NOMO-1 treated with DMSO at 0.1 percent for 48 hours (cell line): ENCODE results near the gene PAQR4.
"Not testable (repeated sequence)": the region's sequence is repeated elsewhere in the genome, so short reads cannot be mapped to it uniquely, and the experiment has no call there.

Experiments used
- DNase-seq: peaks from one replicate; lab custom pipeline; 2025; ENCODE audit not compliant: unreplicated experiment; lab: John Stamatoyannopoulos, UW

PAQR4 gene

GRCh38 chr16:2942045-2942444 is 27.1 kb upstream of the PAQR4 start:
- no peak for DNase-seq

DNA sequence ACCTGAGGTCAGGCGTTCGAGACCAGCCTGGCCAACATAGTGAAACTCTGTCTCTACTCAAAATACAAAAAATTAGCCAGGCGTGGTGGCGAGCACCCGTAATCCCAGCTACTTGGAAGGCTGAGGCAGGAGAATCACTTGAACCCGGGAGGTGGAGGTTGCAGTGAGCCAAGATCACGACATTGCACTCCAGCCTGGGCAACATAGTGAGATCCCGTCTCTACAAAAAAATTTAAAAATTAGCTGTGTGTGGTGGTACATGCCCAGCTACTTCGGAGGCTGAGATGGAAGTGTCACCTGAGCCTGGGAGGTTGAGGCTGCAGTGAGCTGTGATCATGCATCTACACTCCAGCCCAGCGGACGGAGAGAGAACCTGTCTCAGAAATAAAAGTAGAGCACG is 25.4 kb upstream of the PAQR4 start:
- DNase-seq = not testable (repeated sequence)

- DNase-seq = no peak
Observed at GRCh38 chr16:2946649-2947048, 22.5 kb upstream of the PAQR4 start.

GRCh38 chr16:2948807-2949704 is 20.1 kb upstream of the PAQR4 start:
- DNase-seq = no peak

DNA sequence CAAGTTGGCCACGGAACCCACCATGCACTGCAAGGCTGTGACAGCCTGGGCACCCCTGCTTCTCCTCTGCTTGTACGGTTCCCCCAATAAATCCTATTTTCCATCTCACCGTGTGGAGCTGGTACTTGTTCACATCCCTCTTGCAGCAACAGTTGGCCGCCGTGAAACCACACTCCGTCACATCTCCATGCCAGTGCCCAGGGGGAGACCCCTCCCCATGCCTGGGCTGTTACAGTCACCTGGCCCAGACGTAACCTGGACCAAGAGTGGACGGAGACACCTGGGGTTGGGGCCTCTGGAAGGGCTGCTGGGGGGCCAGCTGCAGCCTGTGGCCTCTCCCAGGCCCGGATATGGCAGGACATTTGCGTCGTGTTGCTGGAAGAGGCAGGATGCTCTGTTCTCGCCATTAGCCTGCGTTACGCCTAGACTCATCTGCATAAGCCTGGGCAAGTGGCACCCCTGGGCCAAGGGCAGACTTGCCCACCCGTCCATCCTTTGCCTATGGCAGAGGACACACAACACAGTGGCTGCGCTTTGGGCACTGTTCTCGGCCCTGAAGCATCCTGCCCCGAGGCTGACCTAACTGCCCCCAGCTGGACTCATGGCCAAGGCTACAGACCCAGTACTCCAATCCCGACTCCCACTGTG is 19.3 kb upstream of the PAQR4 start:
- DNase-seq = no peak

DNA sequence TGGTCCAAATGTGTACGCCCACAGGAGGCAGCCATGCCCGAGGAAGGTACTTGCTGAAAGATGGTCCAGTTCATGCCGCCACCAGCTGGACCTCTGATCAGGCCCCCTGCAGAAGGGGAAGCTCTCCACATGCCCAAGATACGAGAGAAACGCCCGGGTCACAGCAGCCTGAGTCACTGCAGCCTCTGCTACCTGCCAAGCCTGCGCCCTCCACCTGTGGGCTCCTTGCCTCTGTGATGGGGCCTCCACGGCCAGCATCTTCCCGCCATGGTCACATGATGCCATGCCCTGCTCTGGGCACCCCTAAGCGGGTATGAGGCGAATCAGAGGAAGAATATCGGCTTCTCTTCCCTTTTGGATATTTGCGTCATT is 18.8 kb upstream of the PAQR4 start:
- DNase-seq = no peak

GRCh38 chr16:2950773-2951172 is 18.4 kb upstream of the PAQR4 start:
- DNase-seq = no peak

DNA sequence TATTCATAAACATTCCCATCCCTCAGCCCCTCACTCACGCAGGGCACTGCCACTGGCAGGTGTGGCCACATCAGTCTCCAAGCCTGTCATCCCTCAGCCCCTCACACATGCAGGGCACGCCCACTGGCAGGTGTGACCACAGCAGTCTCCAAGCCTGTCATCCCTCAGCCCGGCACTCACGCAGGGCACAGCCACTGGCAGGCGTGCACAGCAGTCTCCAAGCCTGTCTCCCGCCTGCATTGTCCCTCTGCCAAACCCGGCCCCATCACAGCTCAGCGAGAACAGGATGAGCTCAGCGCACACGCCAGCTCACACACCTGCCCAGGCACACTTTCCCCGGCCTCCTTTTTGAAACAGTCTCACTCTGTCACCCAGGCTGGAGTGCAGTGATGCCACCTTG is 16.5 kb upstream of the PAQR4 start:
- DNase-seq = no peak

GRCh38 chr16:2953706-2954627 is 15.2 kb upstream of the PAQR4 start:
- DNase-seq = no peak

- DNase-seq = no peak
Observed at GRCh38 chr16:2954656-2955381, 14.3 kb upstream of the PAQR4 start.

- no peak for DNase-seq
Observed at GRCh38 chr16:2955438-2955778, 13.7 kb upstream of the PAQR4 start.

DNA sequence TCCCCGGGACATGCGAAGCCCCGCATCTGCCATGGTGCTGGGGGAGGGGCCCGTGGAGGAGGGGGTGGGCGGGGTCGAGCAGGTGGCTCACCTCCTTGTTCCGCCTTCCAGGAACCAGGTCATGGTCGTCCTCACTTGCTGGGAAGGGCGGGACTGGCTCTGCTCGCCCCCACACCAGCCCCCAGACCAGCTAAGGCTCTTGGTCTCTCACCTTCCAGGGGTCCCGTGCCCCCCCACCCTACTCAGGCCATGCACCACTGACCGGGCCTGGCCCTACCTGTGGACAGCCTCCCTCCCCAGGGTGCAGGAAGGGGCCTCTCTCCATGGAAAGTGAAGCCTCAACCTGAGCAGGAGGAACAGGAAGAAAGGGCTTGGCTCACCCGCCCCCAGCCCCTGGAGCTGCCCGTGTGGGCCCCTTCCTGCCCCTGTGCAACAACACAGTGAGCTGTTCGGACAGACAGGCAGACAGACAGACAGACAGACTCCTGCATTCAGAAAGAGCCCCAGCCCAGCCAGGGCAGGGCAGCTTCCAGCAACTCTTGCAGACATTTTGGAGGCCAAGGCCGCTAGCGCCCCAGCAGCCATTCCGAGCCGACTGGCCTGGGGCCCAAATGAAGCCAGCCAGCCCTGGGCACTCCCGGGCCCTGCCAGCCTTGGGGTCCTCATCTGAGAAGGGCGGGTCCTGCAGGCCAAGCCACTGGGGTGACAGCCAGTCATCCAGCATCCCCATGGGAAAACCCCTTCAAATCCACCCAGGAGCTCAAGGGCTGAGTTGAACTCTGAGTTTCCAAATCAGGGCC is 13.2 kb upstream of the PAQR4 start:
- DNase-seq = peak; percentile 46

GRCh38 chr16:2956579-2956956 is 12.6 kb upstream of the PAQR4 start:
- no peak for DNase-seq

DNA sequence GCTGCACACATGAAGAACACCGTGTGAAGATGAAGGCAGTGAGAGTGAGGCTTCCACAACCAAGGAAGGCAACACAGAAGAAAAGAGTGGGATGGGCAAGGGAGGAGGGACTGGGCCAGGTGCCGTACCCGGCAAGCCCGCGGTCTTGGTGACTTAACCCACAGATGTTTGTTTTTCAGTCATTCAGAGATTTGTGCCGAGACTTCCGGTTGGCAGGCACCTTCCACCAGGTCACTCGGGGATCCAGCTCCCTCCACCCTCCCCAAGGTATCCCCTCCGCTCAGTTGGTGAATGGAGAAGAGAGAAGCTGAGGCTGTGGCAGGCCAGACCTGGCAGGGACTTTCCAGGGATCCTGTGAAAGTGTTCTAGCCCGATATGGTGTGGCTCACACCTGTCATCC is 9.9 kb upstream of the PAQR4 start:
- no peak for DNase-seq

GRCh38 chr16:2960183-2961010 is 8.8 kb upstream of the PAQR4 start:
- no peak for DNase-seq

- no peak for DNase-seq
Observed at GRCh38 chr16:2962334-2963073, 6.6 kb upstream of the PAQR4 start.

- no peak for DNase-seq
Observed at GRCh38 chr16:2963074-2963722, 6.0 kb upstream of the PAQR4 start.
